Femur (tissue), 1 donor: Measurements from ENCODE around the gene HOXC10.

Experiments
- DNase-seq: peaks from one replicate; pipeline ENCODE4 v3.0.0-alpha.2; 2017

The HOXC10 gene

DNA sequence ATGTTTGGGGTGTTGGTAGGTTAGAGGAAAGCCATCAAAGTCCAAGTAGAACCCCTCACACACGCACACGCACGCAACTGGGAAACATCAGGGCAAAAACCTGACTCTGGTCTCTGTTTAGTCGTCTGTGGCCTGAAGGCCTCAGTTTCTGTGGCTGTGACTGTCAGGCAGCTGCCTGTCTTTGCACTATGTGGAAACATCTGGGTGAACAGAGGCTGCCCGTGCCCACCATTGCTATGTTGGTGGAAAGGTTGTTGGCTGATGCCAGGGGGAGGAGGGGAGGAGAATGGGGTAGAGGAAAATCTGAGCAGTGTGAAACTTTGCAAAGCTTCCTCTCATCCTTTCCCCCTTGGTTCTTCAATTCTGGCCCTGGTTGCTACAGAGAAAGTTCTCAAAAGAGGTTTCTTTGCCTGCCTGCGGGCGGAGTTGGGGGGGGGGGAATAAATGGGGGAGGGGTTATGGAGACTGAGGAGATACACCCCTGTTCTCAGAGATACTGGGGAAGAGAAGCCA, 7.5 kb downstream of the HOXC10 start:
- DNase-seq: no peak

DNA sequence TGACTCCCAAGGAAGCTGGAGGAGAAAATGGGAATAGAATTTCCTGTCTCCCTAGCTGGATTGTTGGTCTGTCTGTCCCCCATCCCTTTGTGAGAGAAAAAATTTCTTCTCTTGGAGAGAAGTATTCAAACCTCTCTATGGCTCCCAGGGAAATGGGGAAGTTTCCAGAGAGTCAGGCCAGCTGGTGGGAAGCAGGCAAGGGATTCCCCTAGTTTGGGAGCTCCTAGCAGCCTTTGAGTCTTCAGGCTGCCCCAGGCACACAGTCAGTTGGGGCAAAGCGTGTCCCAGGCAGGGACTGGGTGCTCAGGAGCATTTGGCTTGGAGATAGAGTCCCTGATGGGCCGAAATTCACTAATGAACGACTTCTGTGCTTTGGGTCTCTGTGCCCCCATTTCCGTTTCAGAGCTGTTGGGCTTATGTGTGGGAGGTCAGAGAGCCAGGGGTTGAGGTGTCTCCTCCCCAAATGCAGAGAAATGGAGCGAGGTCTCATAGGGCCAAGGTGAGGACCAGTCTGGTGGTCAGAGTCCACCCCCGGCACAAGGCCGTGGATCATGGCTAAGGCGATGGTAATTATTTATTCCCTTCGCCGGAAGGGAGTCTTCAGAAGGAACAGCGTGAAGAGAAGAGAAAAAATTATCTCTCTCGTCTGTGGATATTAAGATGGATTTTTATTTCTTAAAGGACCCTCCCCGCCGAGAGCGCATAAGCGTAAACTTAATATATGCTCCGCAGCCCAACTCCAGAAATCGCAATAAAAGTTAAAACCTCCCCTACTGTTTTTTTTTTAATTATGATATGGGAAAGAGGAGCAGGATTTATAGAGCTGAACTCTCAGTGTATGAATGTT, 8.4 kb downstream of the HOXC10 start:
- no peak for DNase-seq

- no peak for DNase-seq
Observed at GRCh38 chr12:53994009-53994263, 9.0 kb downstream of the HOXC10 start.

GRCh38 chr12:53994264-53995001, 9.5 kb downstream of the HOXC10 start:
- DNase-seq: no peak

DNA sequence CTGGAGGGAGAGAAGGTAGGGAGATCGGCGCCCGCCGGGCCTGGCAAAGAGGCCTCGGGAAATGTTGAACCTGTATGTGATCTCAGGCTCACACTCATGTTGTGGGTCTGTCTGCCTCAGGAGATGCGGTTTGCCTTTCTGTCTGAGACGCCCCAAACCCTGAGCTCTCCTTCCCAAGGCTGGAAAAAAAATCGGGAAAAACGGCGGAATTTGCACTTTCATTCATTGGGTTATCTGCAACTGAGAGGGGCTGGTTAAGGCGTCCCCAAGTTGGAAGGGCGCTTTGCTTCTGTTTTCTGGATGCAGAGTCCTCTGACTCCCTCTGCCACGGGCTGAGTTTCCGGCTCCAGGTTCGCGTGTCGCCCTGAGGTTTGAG, 10.0 kb downstream of the HOXC10 start:
- DNase-seq: no peak

DNA sequence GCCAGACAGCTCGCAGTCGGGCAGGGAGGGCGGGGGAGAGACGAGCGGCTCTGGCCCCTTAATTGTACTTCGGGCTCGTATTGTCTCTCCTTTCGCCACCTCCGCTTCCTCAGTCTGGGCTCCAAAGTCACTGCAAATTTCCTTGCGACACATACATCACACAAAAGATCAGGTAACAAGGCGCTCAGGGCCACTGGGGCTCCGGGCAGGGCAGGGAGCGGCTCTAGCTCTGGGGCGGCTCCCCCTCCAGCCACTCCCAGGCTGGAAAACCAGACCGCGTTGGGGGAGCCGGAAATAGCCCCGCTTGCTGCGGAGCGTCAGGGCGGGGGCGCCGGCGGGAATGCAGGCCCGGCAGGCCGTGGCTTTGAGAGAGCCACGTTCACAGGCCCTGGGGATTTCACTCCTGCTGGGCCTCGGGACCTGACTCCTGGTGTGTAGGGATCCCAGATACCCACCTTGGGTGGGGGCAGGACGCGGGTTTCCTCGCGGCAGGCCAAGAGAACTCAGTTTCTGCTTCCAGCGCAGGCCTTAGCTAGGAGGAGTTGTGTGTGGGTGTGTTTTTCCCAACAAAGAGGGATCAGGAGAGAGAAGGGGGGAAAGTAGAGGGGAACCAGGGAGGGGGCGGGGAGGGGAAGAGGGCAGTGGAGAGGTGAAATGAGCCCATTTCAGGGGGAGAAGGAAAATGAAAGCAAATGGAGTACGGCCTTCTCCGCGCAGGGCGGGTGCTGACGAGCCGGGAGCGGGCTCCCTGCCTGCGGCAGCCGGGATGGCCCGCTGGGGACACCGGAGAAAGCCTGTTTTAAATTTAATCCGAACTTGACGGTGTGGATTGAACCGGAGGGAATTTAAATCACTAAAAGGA, 10.7 kb downstream of the HOXC10 start:
- peak; percentile 89 for DNase-seq

DNA sequence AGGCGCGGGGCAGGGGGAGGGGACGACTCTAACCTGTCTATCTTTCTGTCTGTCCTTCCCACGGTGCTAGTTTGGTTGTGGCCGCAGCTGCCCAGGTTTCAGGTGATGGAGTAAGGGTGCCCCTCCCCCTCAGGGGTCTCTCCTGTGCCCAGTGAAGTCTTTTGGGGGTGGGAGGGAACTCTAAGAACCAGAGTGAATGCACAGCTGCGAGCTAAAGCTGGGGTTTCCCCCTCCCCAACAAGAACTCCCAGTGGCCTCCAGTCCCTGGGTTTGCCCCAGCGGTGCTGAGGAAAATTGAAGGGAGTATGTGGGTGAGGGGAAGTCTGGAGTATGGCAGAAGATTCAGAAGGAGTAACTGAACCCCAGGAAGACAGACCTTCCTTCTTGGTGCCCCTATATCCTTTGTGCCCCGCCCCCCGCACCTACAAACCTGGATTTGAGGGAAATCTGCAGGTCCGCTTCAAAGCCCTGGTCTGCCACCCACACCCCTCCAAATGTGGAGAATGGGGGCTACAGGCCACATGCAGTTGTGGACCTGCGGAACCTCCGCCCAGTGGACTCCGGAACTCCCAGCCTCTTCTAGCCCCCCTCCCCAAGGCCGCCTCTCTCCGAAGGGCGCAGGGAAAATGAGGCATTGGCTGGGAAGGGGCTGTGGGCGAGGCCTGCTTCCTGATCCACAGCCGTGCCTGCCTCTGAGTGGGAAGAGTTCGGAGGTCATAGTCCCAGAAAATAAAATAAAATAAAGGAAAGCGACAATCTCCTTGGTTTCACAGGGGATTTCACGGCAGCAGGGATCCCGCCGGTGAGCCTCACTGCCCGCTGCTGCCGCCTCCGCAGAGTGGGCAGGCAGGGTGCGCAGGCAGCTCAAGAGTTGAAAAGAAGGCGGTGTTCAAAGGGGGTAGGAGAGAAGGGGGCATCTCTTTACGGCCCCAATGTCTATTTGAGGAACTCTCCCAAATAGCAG, 11.6 kb downstream of the HOXC10 start:
- no peak for DNase-seq

DNA sequence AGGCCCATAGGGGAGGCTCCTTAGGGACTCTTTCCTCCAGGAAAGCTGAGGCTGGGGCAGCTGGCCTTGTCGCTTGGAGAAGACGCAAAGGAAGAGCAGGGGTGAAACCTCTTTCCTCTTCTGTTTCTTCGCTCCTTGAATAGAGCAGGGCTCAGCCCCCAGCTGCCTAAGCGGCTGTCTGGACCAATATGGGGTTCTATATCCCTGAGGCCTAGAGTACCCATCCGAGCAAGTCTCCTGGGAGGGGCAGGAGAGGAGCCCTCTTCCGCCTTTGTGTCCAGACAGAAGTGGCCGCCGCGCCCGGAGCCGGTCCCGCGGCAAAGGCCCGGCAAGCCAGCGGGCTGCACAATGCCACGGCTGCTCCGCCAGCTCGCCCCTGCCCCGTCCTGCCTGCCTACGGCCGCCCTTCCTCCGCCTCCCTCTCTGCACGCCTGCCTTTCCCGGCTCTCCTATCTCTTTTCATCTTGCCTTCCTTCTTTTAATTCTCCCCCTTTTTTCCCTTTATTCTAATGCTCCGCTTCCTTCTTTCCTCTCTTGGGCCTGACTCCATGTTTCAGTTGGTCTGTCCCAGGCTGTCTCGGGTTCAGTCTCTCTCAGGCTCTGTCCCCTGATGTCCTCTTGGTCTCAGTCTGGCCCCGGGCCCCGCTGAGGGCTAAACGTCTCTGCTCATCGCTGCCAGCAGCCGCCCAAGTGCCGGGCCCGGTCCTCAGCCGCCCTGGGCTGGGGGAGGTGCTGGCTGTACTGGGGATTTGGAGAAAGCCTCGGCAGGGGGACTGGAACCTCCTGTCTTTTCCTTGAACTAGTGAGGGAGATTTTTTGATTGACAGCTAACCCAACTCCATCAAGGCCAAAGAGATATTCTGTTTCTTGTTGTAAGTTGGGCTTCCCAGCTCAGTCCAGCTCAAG, 12.5 kb downstream of the HOXC10 start:
- DNase-seq: no peak

- peak; percentile 60 for DNase-seq
Observed at GRCh38 chr12:53998110-53998899, 13.4 kb downstream of the HOXC10 start.

DNA sequence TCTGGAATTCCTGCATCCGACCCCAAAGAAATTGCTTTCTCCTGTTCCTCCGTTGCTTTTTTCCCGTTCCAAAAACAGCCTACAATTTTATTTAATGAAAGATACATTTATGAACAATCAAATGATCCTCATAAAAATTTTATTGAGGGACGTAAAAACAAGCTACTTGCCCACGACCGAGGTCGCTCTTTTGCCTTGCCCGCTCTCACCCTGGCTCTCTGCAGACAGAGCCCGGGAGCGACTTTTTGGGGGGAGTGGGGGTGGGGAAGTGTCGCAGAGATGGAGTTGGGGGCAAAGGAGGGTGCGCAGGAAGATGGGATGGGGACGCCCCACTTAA, 13.9 kb downstream of the HOXC10 start:
- DNase-seq: no peak

DNA sequence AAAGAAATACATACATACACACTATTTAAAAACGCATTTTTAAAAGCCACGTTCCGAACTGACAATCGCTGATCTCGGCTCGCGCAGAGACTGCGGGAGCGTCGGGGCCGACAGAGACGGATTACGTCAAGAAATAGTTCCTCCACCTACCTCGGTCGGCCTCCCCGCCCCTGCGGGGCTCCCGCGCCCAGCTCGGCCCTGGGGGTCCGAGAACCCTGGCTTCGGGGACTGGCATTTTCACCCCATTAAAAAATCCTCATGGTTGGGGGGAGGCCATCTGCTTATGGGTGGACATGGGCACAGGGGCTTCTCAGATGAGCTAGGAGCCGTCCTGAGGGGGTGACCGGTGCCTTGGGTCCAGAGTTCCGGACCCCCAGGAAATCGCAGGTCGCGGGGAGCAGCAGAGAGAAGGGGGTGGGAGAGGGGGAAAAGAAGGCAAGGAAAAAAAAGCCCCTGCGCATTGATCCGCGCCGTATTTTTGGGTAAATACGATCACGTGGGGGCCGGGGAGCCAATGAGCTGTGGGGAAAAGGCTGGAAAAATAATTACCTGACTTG, 14.7 kb downstream of the HOXC10 start:
- DNase-seq: peak; percentile 88

DNA sequence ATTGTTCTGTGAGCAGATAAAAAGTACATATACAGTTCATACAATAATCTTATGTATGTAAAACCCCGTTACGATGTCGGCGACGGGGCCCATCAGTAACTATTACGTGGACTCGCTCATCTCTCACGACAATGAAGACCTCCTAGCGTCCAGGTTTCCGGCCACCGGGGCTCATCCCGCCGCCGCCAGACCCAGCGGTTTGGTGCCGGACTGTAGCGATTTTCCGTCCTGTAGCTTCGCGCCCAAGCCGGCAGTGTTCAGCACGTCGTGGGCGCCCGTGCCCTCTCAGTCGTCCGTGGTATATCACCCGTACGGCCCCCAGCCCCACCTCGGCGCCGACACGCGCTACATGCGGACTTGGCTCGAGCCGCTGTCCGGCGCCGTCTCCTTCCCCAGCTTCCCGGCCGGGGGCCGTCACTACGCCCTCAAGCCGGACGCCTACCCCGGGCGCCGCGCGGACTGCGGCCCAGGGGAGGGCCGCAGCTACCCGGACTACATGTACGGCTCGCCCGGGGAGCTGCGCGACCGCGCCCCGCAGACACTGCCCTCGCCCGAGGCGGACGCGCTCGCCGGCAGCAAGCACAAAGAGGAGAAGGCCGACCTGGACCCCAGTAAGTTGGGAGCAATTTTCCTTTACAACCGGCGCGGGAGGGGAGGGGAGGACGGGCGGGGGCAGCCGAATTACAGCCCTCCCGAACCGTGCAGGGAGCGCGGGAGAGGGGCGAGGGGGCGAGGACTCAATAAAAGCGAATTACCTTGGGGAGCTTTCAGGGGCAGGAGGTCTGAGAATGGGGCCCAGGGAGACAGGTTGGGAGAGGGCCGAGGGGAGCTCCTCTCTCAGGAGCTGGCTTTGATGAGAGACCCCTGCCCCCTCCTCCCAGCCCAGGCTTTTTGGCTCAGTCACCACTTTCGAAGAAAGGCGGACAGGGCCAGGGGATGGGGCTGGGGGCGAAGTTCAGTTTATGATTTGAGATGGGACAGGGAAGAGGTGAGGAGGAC, 15.5 kb downstream of the HOXC10 start, which contains the start of gene HOXC9:
HOXC9 (plus strand) TSS at position 46 of the 999 bp plus-strand sequence; CDS start at position 74, 28 bp downstream.
- no peak for DNase-seq

DNA sequence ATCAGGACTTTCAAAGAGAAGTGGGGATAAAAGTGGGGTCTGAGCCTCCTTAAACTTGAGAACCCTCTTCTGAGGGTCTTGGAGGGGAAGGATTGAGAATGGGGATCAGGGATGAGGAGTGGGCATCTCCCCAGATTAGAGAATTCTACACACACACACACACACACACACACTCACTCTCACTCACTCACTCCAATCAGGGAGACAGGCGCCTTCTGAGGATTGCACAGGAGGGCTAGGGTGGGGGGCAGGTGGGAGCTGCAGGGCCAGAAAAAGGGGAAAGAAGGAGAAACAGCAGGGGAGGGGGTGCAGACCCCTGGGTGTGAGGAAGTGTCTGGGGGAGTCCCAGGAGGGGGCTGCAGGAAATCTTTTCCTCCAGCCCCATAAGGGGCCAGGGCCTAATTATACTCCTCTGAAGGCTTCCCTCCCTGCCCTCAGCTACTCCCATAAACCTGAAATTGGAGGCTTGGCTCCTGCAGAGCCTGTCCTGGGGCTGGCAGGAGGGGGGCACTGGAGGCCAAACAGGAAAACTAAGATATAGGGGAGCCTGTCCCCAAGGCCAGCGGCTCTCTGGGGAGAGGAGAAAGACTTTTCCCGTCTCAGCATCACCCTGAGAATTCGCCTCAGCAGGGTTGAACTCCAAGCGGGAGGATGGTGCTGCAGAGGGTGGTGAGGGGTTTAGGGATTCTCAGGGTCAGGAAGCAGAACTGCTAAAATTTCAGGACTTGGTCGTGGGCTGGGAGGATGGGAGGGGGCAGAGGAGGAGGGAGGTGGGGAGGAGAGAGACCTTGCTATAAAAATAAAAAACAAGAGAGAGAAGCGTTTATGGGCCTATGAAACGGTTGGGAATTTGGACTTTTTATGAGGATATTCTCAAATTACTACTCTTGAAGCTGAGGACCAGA, 16.6 kb downstream of the HOXC10 start:
- no peak for DNase-seq

DNA sequence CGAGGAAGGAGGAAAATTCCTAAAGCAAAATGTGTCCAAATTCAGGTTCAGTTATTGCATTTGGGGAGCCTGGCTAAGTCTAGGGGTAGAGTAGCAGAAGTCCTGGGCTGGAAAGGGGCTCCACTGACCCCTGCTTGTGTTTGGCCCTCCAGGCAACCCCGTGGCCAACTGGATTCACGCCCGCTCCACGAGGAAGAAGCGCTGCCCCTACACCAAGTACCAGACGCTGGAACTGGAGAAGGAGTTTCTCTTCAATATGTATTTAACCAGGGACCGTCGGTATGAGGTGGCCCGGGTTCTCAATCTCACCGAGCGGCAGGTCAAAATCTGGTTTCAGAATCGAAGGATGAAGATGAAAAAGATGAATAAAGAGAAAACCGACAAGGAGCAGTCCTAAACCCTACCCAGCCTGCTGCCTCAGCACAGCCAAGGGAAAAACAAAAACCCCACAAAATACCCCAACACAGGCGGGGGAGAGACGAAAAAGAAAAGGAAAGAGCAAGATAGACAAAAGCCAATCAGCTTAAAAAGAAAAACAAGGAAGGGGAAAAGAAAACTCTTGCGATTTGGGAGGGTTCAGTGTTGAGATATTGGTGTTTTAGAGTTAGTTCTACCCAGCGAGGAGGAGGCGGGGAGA, 17.4 kb downstream of the HOXC10 start:
- DNase-seq: no peak

GRCh38 chr12:54002915-54003389, 18.0 kb downstream of the HOXC10 start:
- DNase-seq: no peak

DNA sequence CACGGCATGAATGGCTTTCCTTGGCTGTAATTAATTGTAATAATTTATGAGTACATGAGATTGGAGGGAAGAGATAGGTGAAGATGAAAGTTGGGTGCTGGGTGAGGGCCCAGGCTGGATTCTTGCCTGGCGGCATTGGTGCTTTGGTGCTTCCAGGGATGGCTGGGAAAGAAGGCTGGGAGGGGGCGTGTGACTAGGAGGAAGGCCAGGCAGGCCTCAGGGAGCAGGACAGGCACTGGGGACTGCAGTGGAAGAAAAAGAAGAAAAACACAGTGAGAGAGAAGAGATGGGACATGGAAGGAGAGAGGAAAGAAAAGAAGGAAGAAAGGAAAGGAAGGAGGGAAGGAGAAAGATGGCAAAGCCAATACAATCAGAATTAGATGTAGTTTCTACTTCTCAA, 18.7 kb downstream of the HOXC10 start:
- DNase-seq: no peak
